Calu3 (cell line): ENCODE data around the gene DNAAF8. TPM values are rescaled to one million over a fixed set of nuclear protein-coding genes. Genes with fewer than 3 reads are reported as not detected.

Experiments used
- BruUV-seq: library from RNA; stranded (reverse); fragments of 400-500 nt; replicated peaks from 2 replicates; lab custom pipeline; 2021; lab: Mats Ljungman, UMichigan
- CTCF ChIA-PET: fragments of 300-600 bp; sonication (Branson Sonifier 250); formaldehyde crosslinking; loops from one replicate; lab custom pipeline; 2022; ENCODE audit warnings: antibody characterized with exemption; lab: Charles Lee
- DNase-seq: peaks from one replicate; pipeline ENCODE4 v3.0.0; 2022
- H3K27ac Mint-ChIP-seq: one replicate; pipeline ENCODE4 v1.8.0; 2022; ENCODE audit warnings: mixed read lengths; ENCODE audit not compliant: unreplicated experiment
- H3K27me3 Mint-ChIP-seq: one replicate; pipeline ENCODE4 v1.8.0; 2022; ENCODE audit warnings: mixed read lengths; ENCODE audit not compliant: unreplicated experiment
- H3K36me3 Mint-ChIP-seq: one replicate; pipeline ENCODE4 v1.8.0; 2022; ENCODE audit warnings: mild to moderate bottlenecking, moderate library complexity, mixed read lengths; ENCODE audit not compliant: insufficient read depth, unreplicated experiment
- H3K4me1 Mint-ChIP-seq: one replicate; pipeline ENCODE4 v1.8.0; 2022; ENCODE audit warnings: mild to moderate bottlenecking, low read depth, mixed read lengths; ENCODE audit not compliant: unreplicated experiment
- H3K4me3 Mint-ChIP-seq: one replicate; pipeline ENCODE4 v1.8.0; 2022; ENCODE audit warnings: mild to moderate bottlenecking, low read depth, moderate library complexity, mixed read lengths; ENCODE audit not compliant: unreplicated experiment
- H3K9me3 Mint-ChIP-seq: one replicate; pipeline ENCODE4 v1.8.0; 2022; ENCODE audit warnings: low read depth, mixed read lengths; ENCODE audit not compliant: unreplicated experiment
- CTCF ChIP-seq: fragments of 200-600 bp; IDR thresholded peaks from one replicate; pipeline ENCODE4 v1.8.0; 2022; ENCODE audit warnings: antibody characterized with exemption; ENCODE audit not compliant: unreplicated experiment
- intact Hi-C: fragments of 100-400 bp; cut with micrococcal nuclease; formaldehyde crosslinking; loops from one replicate; pipeline ENCODE4 v1.10.0; 2022; ENCODE audit not compliant: unreplicated experiment
- total RNA-seq: library from RNA; stranded (reverse); gene quantifications from 2 replicates; pipeline ENCODE4 v1.2.3, GENCODE V29; 2022

DNAAF8 gene
- total RNA-seq, 1 experiment from 2014 or later, result 1.8 TPM

- H3K4me3 Mint-ChIP-seq, result no peak overlapping the region
These were observed 33.8 kb upstream of the DNAAF8 start for GRCh38 chr16:4700380-4700996.

GRCh38 chr16:4700997-4701743, 33.2 kb upstream of the DNAAF8 start:
- intact Hi-C loops, result no loop called here
- BruUV-seq, result no TSS peak

More at GRCh38 chr16:4700380-4700996, 33.8 kb upstream of the DNAAF8 start:
- Mint-ChIP-seq H3K27ac (no peak overlapping the region), H3K4me1 (peaks cover 13% of the 10 kb centered on the region), H3K9me3 (no peaks in the 10 kb centered on the region), H3K36me3 (peaks cover 55% of the 10 kb centered on the region), H3K27me3 (no peaks in the 10 kb centered on the region)
- no peak for TF ChIP-seq CTCF
- intact Hi-C loops, result no loop called here
- no peak for DNase-seq
- CTCF ChIA-PET, result no interaction called here
- BruUV-seq, result no TSS peak

GRCh38 chr16:4701791-4702465, 32.4 kb upstream of the DNAAF8 start:
- no peaks in the 10 kb centered on the region for H3K9me3 Mint-ChIP-seq
- BruUV-seq, result no TSS peak
- H3K36me3 Mint-ChIP-seq, result peaks cover 48% of the 10 kb centered on the region
- CTCF ChIA-PET, result interaction anchor here (1.1 kb wide), 1 partner anchor 8 kb away, joined by 3 read pairs; no protein-coding TSS in a partner anchor
- H3K4me3 Mint-ChIP-seq, result no peak overlapping the region
- no peaks in the 10 kb centered on the region for H3K27me3 Mint-ChIP-seq
- peak overlapping the region; percentile 42 for H3K27ac Mint-ChIP-seq
- H3K4me1 Mint-ChIP-seq, result peaks cover 13% of the 10 kb centered on the region
- TF ChIP-seq CTCF, result no peak
- intact Hi-C loops, result no loop called here
- DNase-seq, result no peak

More at GRCh38 chr16:4700997-4701743, 33.2 kb upstream of the DNAAF8 start:
- Mint-ChIP-seq H3K27ac (no peak overlapping the region), H3K36me3 (peaks cover 48% of the 10 kb centered on the region), H3K4me3 (no peak overlapping the region), H3K4me1 (peaks cover 13% of the 10 kb centered on the region), H3K9me3 (no peaks in the 10 kb centered on the region), H3K27me3 (no peaks in the 10 kb centered on the region)
- no peak for TF ChIP-seq CTCF
- no peak for DNase-seq
- CTCF ChIA-PET, result interaction anchor here (1.1 kb wide), 1 partner anchor 7 kb away, joined by 3 read pairs; no protein-coding TSS in a partner anchor

GRCh38 chr16:4702466-4702808, 31.9 kb upstream of the DNAAF8 start:
- no TSS peak for BruUV-seq
- TF ChIP-seq CTCF, result no peak
- intact Hi-C loops, result no loop called here
- peaks cover 13% of the 10 kb centered on the region for H3K4me1 Mint-ChIP-seq
- no peaks in the 10 kb centered on the region for H3K27me3 Mint-ChIP-seq
- DNase-seq, result no peak
- H3K36me3 Mint-ChIP-seq, result peaks cover 48% of the 10 kb centered on the region
- H3K9me3 Mint-ChIP-seq, result no peaks in the 10 kb centered on the region
- H3K27ac Mint-ChIP-seq, result peak overlapping the region; percentile 42
- CTCF ChIA-PET, result interaction anchor here (1.1 kb wide), 1 partner anchor 9 kb away, joined by 3 read pairs; no protein-coding TSS in a partner anchor
- no peak overlapping the region for H3K4me3 Mint-ChIP-seq
